ELR (cell line): ENCODE measurements around the gene MYO1F.

ENCODE experiments used
- DNase-seq: peaks from one replicate; pipeline ENCODE4 v3.0.0-alpha.2; 2015; ENCODE audit warnings: low read depth

MYO1F gene

GRCh38 chr19:8491574-8491973 lies 85.7 kb downstream of the MYO1F start:
- peak; percentile 28 for DNase-seq

DNA sequence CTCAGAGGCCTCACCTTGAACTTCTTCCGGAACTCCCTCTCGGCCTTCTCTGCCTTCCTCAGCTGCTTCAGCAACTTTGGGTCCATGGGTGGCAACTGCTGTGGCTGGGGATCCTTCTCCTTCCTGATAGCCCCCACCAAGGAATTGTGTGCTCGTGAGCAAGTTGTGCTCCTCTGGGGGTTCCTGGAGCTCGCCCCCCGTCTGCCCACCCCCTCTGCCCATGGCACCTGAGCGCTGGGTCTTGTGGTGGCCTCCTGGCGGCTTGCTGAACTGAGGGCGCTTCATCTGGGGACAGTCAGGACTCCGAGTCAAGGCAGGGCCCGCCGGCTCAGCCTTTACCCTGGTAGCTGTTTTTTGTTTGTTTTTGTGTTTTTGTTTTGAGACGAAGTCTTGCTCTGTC lies 86.4 kb downstream of the MYO1F start:
- no peak for DNase-seq

DNA sequence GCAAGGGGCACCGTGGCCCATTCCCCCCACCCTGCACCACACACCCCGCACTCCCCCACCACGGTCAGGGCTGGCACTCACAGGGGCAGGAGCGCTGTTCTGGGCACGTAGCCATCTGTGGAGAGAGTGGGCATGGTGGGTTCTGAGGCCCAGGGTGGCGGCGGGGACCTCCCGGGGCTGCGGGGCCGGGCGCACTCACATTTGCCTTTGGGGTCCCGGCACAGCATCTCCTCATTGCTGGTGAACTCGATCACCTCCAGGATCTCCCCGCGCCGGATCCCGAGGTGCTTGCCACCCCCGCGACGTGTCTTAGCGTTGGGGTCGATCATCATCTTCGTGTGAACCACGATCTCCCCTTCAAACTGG lies 86.9 kb downstream of the MYO1F start:
- DNase-seq = no peak

- peak; percentile 29 for DNase-seq
Observed at GRCh38 chr19:8489561-8490394, 87.5 kb downstream of the MYO1F start.

- DNase-seq = no peak
Observed at GRCh38 chr19:8488365-8488764, 88.9 kb downstream of the MYO1F start.

GRCh38 chr19:8487137-8487851 lies 89.9 kb downstream of the MYO1F start:
- no peak for DNase-seq

DNA sequence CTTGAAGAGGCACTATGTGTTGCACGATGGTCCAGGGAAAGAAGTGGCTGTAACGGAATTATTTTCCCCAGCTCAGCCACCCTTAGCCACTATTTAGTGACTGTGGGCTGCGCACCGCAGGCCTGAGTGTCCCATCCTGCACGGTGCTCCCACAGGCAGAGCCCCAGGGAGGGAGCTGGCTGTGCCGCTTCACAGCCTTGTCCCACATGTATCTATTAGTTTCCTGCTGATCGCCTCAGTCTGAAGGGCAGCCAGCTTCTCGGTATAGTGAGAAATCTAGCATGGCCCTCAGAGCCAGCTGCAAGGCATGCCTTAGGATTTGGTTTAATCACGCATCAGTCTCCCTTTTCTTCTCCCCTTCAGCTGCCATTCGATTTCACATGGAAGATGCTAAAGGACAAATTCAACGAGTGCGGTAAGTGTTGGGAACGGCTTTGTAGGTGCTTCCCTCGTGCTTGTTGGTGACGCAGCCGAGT lies 90.5 kb downstream of the MYO1F start:
- DNase-seq = no peak

DNA sequence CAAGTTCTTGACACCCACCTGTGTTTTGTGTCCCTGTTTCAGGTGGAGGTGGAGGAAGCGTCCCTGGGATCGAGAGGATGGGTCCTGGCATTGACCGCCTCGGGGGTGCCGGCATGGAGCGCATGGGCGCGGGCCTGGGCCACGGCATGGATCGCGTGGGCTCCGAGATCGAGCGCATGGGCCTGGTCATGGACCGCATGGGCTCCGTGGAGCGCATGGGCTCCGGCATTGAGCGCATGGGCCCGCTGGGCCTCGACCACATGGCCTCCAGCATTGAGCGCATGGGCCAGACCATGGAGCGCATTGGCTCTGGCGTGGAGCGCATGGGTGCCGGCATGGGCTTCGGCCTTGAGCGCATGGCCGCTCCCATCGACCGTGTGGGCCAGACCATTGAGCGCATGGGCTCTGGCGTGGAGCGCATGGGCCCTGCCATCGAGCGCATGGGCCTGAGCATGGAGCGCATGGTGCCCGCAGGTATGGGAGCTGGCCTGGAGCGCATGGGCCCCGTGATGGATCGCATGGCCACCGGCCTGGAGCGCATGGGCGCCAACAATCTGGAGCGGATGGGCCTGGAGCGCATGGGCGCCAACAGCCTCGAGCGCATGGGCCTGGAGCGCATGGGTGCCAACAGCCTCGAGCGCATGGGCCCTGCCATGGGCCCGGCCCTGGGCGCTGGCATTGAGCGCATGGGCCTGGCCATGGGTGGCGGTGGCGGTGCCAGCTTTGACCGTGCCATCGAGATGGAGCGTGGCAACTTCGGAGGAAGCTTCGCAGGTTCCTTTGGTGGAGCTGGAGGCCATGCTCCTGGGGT lies 91.5 kb downstream of the MYO1F start:
- no peak for DNase-seq

GRCh38 chr19:8484331-8484894 lies 92.8 kb downstream of the MYO1F start:
- no peak for DNase-seq

GRCh38 chr19:8483165-8483564 lies 94.1 kb downstream of the MYO1F start:
- no peak for DNase-seq

GRCh38 chr19:8482696-8483095 lies 94.5 kb downstream of the MYO1F start:
- no peak for DNase-seq

DNA sequence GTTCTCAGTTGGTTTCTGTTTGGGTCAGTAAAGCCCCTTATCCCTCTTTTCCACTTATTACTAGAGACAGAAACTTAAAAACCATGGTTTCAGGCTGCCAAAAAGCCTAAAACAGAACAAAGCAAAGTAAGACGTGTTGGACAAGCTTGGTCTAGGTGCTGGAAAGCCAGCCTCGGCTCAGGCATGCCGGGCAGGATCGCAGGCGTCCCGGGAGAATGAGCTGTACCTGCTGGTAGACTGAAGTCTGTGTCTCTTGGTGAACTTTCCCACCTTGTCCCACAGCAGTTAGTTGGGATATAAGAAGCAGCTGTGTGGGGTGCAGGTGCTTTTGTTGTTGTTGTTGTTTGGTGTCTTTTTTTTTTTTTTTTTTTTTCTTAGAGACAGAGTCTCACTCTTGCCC lies 95.6 kb downstream of the MYO1F start:
- DNase-seq = no peak

DNA sequence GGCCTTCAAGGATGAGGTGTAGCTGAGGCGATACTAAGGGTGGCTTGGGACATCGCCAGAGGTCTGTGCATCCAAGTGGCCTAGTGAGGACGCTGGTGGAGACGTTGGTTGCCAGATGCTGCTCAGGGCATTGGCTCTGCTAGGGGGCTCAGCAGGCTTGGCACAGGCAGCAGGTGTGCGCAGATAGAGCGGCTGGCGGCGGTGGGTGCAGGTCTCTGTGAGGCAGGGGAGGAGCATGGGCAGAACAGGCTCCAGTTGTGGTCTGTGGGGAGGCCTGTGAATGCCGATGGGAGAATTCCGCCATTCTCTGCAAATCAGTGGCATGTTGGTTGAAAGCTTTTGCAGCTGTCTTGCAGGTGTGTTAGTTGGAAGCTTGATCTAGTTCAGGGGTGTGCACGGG lies 96.0 kb downstream of the MYO1F start:
- no peak for DNase-seq

DNA sequence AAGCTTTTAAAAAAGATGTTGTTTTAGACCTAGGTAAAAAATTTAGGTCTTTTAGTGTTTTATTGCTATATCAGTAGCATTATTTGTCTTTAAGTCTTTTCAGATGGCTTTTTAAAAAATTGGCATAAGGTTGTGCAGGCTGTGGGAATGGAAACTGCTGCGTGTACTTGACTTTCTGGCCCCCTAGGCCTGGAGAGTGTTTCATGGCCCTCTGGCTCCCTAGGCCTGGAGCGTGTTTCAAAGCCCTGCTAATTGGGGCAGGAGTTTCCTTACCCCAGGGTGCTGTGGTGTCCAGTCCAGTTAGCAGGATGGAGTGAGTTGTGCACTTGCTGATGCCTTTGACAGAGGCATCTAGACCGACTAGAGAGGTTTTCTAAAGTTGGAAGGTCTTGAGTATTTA lies 98.6 kb downstream of the MYO1F start:
- DNase-seq = no peak

GRCh38 chr19:8477889-8478288 lies 99.4 kb downstream of the MYO1F start:
- DNase-seq = no peak

DNA sequence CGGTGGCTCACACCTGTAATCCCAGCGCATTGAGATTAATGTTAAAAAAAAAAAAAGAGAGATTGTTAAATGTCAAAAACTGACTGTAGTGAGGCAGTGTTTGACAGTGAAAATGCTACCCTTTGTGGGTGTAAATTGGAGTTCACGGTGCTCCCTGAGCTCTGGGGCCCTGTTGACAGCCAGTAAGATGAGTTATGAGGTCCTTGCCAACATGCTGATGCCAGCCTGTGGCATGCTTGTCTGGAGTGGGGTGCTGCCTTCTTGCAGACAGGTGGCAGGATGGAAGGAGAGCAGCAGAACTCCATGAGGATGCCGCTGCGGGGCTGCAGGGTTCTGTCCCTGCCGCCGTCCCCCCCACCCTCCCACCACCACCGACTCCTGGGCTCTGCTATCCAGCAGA lies 100.7 kb downstream of the MYO1F start:
- DNase-seq = no peak

DNA sequence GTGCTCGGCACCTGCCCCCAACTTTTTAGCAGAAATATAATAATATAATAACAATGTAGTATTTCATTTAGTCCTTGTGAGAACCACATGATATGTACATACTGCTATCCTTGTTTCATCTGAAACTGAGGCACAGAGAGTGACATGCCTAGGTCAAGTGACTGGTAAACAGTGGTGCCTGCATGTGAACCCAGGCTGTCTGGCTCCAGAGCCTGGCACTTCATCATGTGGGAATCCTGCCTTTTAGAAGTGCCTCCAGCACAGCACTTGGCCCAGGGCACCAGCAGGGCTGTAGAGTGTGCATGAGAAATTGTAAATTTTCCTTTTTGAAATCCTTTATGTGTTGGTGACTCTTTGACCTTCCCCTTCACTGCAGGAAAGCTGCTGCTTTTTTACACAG lies 102.2 kb downstream of the MYO1F start:
- DNase-seq = no peak

DNA sequence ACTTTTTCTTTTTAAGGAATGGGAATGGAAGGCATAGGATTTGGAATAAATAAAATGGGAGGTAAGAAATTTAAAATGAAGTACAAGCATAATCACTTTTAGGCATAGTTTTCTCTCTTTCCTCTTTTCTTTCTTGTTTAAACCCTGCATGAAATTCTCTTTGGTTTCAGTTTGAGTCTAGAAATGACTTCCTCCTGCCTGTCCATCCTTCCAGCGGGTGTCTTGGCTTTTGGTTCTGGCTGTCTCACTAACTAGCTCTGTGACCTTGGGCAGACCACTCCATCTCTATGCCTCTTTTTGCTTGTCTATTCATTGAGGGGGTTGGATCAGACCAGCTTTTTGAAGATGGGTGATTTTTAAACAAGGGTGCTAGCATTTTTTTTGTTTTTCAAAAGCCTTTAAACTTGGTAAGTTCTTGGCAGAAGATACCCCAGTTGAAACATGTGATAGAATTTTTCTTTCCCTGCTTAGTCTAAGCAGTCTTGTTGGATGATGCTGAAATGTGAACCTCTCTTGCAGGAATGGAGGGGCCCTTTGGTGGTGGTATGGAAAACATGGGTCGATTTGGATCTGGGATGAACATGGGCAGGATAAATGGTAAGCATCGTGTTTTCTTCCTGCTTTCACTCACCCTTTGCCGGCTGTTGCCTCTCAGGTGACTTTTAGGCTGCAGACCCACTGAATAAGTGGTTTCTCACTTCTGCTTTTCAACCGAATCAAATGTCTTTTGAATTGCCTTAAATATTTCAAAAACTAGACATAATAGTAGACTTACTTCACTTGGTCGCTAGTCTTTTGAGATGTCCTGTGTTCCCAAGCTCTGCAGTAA lies 103.4 kb downstream of the MYO1F start:
- DNase-seq = no peak
